GM23338 (cell line): ENCODE measurements around the gene ALDH1A1. TPM values are rescaled to one million over a fixed set of nuclear protein-coding genes. Genes with fewer than 3 reads are reported as not detected.

Source experiments
- ATAC-seq: fragments of 200-7000 bp; cut with Tn5 transposase; 3 replicates; pipeline ENCODE4 v1.9.1; 2020
- DNase-seq: peaks from one replicate; pipeline ENCODE4 v3.0.0-alpha.2; 2015; ENCODE audit warnings: low spot score
- H2AFZ ChIP-seq: fragments of 200-600 bp; sonication (generic); 2 replicates; pipeline ENCODE4 v1.8.0; 2016; ENCODE audit warnings: antibody characterized with exemption, mild to moderate bottlenecking, moderate library complexity
- H3F3A ChIP-seq: fragments of 200-600 bp; sonication (generic); replicated peaks from 2 replicates; pipeline ENCODE4 v1.8.0; 2017; ENCODE audit warnings: antibody characterized with exemption, mixed run types, low read depth
- H3K27ac ChIP-seq: fragments of 200-600 bp; sonication (generic); 2 replicates; pipeline ENCODE4 v1.6.1; 2016; ENCODE audit warnings: low read depth
- H3K27me3 ChIP-seq: fragments of 200-600 bp; sonication (generic); 2 replicates; pipeline ENCODE4 v1.8.0; 2016; ENCODE audit warnings: mild to moderate bottlenecking, mixed run types, moderate library complexity; ENCODE audit not compliant: insufficient read depth
- H3K36me3 ChIP-seq: fragments of 200-600 bp; sonication (generic); 2 replicates; pipeline ENCODE4 v1.8.0; 2016; ENCODE audit warnings: mild to moderate bottlenecking; ENCODE audit not compliant: insufficient read depth
- H3K4me1 ChIP-seq: fragments of 200-600 bp; sonication (generic); 2 replicates; pipeline ENCODE4 v1.8.0; 2016; ENCODE audit warnings: mild to moderate bottlenecking, moderate library complexity; ENCODE audit not compliant: insufficient read depth
- H3K4me2 ChIP-seq: fragments of 200-600 bp; sonication (generic); 2 replicates; pipeline ENCODE4 v1.7.1; 2017; ENCODE audit warnings: mixed run types
- H3K4me3 ChIP-seq: fragments of 200-600 bp; sonication (generic); 2 replicates; pipeline ENCODE4 v1.6.1; 2016; ENCODE audit warnings: mixed run types
- H3K79me2 ChIP-seq: fragments of 200-600 bp; sonication (generic); replicated peaks from 2 replicates; pipeline ENCODE4 v1.8.0; 2017; ENCODE audit warnings: mild to moderate bottlenecking; ENCODE audit not compliant: insufficient read depth
- H3K9me2 ChIP-seq: fragments of 200-600 bp; sonication (generic); 2 replicates; pipeline ENCODE4 v1.8.0; 2017; ENCODE audit not compliant: insufficient read depth
- H4K20me1 ChIP-seq: fragments of 200-600 bp; sonication (generic); replicated peaks from 2 replicates; pipeline ENCODE4 v1.8.0; 2017; ENCODE audit warnings: mild to moderate bottlenecking; ENCODE audit not compliant: insufficient read depth
- H3K27ac Mint-ChIP-seq: 2 replicates; pipeline ENCODE4 v1.8.0; 2020; ENCODE audit warnings: inconsistent platforms, mild to moderate bottlenecking, moderate library complexity, mixed read lengths
- H3K27me3 Mint-ChIP-seq: 3 replicates; pipeline ENCODE4 v1.8.0; 2022; ENCODE audit warnings: low read depth, mild to moderate bottlenecking, moderate library complexity, mixed read lengths, inconsistent platforms; ENCODE audit not compliant: insufficient read depth, poor library complexity
- H3K36me3 Mint-ChIP-seq: 3 replicates; pipeline ENCODE4 v1.8.0; 2021; ENCODE audit warnings: low read depth, mild to moderate bottlenecking, inconsistent platforms, moderate library complexity, mixed read lengths
- H3K4me1 Mint-ChIP-seq: 3 replicates; pipeline ENCODE4 v1.8.0; 2020; ENCODE audit warnings: mild to moderate bottlenecking, inconsistent platforms, mixed read lengths
- H3K4me3 Mint-ChIP-seq: 3 replicates; pipeline ENCODE4 v1.8.0; 2021; ENCODE audit warnings: moderate library complexity, mild to moderate bottlenecking, inconsistent platforms, mixed read lengths
- H3K9me3 Mint-ChIP-seq: 3 replicates; pipeline ENCODE4 v1.8.0; 2020; ENCODE audit warnings: moderate library complexity, mild to moderate bottlenecking, inconsistent platforms, mixed read lengths
- CREB1 ChIP-seq: fragments of 250-450 bp; sonication (Bioruptor Pico); IDR thresholded peaks from 2 replicates; pipeline ENCODE4 v1.5.0; 2020; ENCODE audit warnings: low read depth, mild to moderate bottlenecking, moderate library complexity
- EZH2 ChIP-seq: fragments of 200-600 bp; sonication (generic); IDR thresholded peaks from one replicate; pipeline ENCODE4 v1.8.0; 2017; ENCODE audit warnings: antibody characterized with exemption, mild to moderate bottlenecking, low read depth; ENCODE audit not compliant: unreplicated experiment
- EZH2phosphoT487 ChIP-seq: fragments of 200-600 bp; sonication (generic); IDR thresholded peaks from one replicate; pipeline ENCODE4 v1.8.1; 2018; ENCODE audit warnings: antibody characterized with exemption; ENCODE audit not compliant: unreplicated experiment
- NANOG ChIP-seq: IDR thresholded peaks from 2 replicates; pipeline ENCODE4 v1.6.1; 2016; ENCODE audit warnings: antibody characterized with exemption, borderline replicate concordance
- STAT1 ChIP-seq: IDR thresholded peaks from one replicate; pipeline ENCODE4 v1.6.1; 2016; ENCODE audit warnings: antibody characterized with exemption; ENCODE audit not compliant: unreplicated experiment
- ZNF114 ChIP-seq: fragments of 250-450 bp; sonication (Bioruptor Pico); IDR thresholded peaks from 2 replicates; pipeline ENCODE4 v1.5.0; 2020; ENCODE audit warnings: mild to moderate bottlenecking, moderate library complexity
- polyA plus RNA-seq: library from polyadenylated mRNA; unstranded; fragments of >200 nt; fragmentation: Nextera tagmentation; extraction: Ambion mirVana; gene quantifications from 2 replicates; pipeline ENCODE4 v1.2.1, GENCODE V29; 2016
- total RNA-seq: library from RNA; depleted of rRNA; stranded (reverse); fragments of >200 nt; shearing (Covaris generic); gene quantifications from 2 replicates; pipeline ENCODE4 v1.2.3, GENCODE V29; 2014
- TF ChIP-seq, protein P1 (sequence below): fragments of 250-450 bp; sonication (Bioruptor Pico); IDR thresholded peaks from 2 replicates; pipeline ENCODE4 v1.5.0; 2020; ENCODE audit warnings: mild to moderate bottlenecking, moderate library complexity
- TF ChIP-seq, protein P2 (sequence below): IDR thresholded peaks from 2 replicates; pipeline ENCODE4 v1.6.1; 2016; ENCODE audit warnings: antibody characterized with exemption

ALDH1A1 gene
- total and polyA plus RNA-seq, 2 experiments from 2014 or later: 2.1 to 3.4 TPM

DNA sequence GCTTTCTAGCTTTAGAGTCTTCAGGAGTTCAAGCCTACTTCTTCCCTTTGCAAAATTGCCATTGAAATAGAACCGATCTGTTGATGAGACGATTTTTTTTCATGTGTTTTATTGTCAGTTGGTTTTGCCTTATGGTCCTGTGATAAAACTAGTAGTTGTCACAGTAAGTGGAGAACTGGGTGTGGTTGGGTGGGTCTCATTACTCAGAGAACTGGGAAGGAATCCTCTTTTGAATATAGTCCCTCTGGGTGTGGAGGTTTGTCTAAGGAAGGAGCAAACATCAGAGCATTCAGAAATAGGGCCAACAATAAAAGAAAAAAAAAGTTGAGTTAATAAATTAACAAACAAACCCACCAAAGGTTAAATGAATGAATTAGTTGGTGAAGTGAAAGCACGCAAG, 69.0 kb downstream of the ALDH1A1 start (continued):
- TF ChIP-seq, protein P1, sequence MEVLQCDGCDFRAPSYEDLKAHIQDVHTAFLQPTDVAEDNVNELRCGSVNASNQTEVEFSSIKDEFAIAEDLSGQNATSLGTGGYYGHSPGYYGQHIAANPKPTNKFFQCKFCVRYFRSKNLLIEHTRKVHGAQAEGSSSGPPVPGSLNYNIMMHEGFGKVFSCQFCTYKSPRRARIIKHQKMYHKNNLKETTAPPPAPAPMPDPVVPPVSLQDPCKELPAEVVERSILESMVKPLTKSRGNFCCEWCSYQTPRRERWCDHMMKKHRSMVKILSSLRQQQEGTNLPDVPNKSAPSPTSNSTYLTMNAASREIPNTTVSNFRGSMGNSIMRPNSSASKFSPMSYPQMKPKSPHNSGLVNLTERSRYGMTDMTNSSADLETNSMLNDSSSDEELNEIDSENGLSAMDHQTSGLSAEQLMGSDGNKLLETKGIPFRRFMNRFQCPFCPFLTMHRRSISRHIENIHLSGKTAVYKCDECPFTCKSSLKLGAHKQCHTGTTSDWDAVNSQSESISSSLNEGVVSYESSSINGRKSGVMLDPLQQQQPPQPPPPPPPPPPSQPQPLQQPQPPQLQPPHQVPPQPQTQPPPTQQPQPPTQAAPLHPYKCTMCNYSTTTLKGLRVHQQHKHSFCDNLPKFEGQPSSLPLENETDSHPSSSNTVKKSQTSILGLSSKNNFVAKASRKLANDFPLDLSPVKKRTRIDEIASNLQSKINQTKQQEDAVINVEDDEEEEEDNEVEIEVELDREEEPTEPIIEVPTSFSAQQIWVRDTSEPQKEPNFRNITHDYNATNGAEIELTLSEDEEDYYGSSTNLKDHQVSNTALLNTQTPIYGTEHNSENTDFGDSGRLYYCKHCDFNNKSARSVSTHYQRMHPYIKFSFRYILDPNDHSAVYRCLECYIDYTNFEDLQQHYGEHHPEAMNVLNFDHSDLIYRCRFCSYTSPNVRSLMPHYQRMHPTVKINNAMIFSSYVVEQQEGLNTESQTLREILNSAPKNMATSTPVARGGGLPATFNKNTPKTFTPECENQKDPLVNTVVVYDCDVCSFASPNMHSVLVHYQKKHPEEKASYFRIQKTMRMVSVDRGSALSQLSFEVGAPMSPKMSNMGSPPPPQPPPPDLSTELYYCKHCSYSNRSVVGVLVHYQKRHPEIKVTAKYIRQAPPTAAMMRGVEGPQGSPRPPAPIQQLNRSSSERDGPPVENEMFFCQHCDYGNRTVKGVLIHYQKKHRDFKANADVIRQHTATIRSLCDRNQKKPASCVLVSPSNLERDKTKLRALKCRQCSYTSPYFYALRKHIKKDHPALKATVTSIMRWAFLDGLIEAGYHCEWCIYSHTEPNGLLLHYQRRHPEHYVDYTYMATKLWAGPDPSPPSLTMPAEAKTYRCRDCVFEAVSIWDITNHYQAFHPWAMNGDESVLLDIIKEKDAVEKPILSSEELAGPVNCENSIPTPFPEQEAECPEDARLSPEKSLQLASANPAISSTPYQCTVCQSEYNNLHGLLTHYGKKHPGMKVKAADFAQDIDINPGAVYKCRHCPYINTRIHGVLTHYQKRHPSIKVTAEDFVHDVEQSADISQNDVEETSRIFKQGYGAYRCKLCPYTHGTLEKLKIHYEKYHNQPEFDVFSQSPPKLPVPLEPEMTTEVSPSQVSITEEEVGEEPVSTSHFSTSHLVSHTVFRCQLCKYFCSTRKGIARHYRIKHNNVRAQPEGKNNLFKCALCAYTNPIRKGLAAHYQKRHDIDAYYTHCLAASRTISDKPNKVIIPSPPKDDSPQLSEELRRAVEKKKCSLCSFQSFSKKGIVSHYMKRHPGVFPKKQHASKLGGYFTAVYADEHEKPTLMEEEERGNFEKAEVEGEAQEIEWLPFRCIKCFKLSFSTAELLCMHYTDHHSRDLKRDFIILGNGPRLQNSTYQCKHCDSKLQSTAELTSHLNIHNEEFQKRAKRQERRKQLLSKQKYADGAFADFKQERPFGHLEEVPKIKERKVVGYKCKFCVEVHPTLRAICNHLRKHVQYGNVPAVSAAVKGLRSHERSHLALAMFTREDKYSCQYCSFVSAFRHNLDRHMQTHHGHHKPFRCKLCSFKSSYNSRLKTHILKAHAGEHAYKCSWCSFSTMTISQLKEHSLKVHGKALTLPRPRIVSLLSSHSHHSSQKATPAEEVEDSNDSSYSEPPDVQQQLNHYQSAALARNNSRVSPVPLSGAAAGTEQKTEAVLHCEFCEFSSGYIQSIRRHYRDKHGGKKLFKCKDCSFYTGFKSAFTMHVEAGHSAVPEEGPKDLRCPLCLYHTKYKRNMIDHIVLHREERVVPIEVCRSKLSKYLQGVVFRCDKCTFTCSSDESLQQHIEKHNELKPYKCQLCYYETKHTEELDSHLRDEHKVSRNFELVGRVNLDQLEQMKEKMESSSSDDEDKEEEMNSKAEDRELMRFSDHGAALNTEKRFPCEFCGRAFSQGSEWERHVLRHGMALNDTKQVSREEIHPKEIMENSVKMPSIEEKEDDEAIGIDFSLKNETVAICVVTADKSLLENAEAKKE (CRISPR knock-in tag): no peak
- TF ChIP-seq, protein P2, sequence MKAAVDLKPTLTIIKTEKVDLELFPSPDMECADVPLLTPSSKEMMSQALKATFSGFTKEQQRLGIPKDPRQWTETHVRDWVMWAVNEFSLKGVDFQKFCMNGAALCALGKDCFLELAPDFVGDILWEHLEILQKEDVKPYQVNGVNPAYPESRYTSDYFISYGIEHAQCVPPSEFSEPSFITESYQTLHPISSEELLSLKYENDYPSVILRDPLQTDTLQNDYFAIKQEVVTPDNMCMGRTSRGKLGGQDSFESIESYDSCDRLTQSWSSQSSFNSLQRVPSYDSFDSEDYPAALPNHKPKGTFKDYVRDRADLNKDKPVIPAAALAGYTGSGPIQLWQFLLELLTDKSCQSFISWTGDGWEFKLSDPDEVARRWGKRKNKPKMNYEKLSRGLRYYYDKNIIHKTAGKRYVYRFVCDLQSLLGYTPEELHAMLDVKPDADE: no peak

DNA sequence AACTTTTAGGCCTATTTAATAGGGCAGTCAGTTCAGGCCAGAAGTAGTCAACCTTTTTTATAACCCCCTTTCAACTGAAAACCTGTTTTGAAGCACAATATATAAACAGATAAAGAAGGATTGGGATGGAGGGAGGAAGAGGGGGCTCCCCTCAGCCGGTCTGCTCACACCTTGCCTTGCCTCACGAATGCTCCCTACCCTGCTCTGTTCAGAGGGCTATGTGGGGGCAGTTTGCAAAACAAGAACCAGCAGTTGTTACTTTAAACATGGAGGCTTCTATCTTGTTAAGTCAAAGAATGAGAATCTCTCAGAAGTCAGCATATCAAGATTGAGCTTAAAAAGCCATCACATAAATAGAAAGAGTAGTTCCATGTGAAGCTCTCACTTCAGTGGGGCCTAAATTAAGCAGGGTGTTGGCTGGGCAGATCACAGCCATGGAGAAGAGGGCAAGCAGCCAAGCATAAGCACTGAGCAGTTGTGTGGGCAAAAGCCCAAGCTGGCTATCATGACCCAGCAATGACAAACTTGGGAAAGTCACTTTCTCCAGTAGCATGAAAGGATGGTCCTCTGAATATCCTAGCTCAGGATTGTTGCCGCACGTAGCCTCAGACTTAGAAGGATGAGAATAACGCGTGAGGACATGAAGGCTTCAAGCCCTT, 70.6 kb downstream of the ALDH1A1 start:
- H3K4me3 Mint-ChIP-seq: no peak overlapping the region
- H3K4me1 ChIP-seq: no peaks in the 10 kb centered on the region
- no peak overlapping the region for H2AFZ ChIP-seq
- no peak overlapping the region for H3K27ac ChIP-seq
- no peaks in the 10 kb centered on the region; the same call in 1 of the 2 replicates for H3K9me2 ChIP-seq
- DNase-seq: no peak
- peaks cover 6% of the 10 kb centered on the region for H3K27me3 Mint-ChIP-seq
- no peaks in the 10 kb centered on the region for H3K4me1 Mint-ChIP-seq
- H3K4me3 ChIP-seq: no peak overlapping the region
- H3F3A ChIP-seq: no peaks in the 10 kb centered on the region
- no peak overlapping the region for H3K27ac Mint-ChIP-seq
- no peaks in the 10 kb centered on the region for H4K20me1 ChIP-seq
- no peaks in the 10 kb centered on the region for H3K27me3 ChIP-seq
- no peak overlapping the region for H3K4me2 ChIP-seq
- no peaks in the 10 kb centered on the region for H3K36me3 Mint-ChIP-seq
- ATAC-seq: no peak
- H3K79me2 ChIP-seq: no peaks in the 10 kb centered on the region
- 0 out of 2 replicates have a peak, but pooled peaks cover 3% of the 10 kb centered on the region for H3K36me3 ChIP-seq
- peaks cover 11% of the 10 kb centered on the region; the same call in 2 of the 3 replicates for H3K9me3 Mint-ChIP-seq
- TF ChIP-seq, protein P1 (CRISPR knock-in tag): no peak
- no peak for TF ChIP-seq CREB1 (CRISPR knock-in tag)
- no peak for TF ChIP-seq STAT1
- no peak for TF ChIP-seq ZNF114 (CRISPR knock-in tag)
- TF ChIP-seq EZH2: no peak
- TF ChIP-seq NANOG: no peak
- no peak for TF ChIP-seq EZH2phosphoT487
